ENCODE data around the gene WDR5B.

GRCh38 chr3:122392868-122393844 is 22.7 kb downstream of the WDR5B start:
- TF ChIP-seq EZH2 (IDR thresholded peaks at IDR 0.05; ENCODE audit: low read length) (no peak), CTCF (optimal IDR thresholded peaks at IDR 0.05 in 1 of 3, IDR thresholded peaks at IDR 0.05 in 1 of 3, conservative IDR thresholded peaks at IDR 0.05 in 1 of 3; ENCODE audit: extremely low read depth in 1 of 3, insufficient read depth in 2 of 3, low read length in 3 of 3) (peak in 2 of 3 experiments; percentile 70 to 72)
